Panc1 (cell line): ENCODE results near the gene LHFPL3. TPM values are rescaled to one million over a fixed set of nuclear protein-coding genes. Genes with fewer than 3 reads are reported as not detected.

Experiments used
- ATAC-seq: fragments of 200-7000 bp; cut with Tn5 transposase; 2 replicates; pipeline ENCODE4 v1.9.1; 2020; ENCODE audit warnings: mild to moderate bottlenecking, moderate library complexity
- BruUV-seq: library from RNA; stranded (reverse); fragments of 400-500 nt; replicated peaks from 2 replicates; lab custom pipeline; 2021; lab: Mats Ljungman, UMichigan
- CTCF ChIA-PET: fragments of 300-600 bp; sonication (Branson Sonifier 250); formaldehyde crosslinking; loops from one replicate; lab custom pipeline; 2022; ENCODE audit warnings: antibody characterized with exemption; lab: Charles Lee
- POLR2A ChIA-PET: fragments of 300-600 bp; sonication (Branson Sonifier 250); formaldehyde crosslinking; loops from one replicate; lab custom pipeline; 2022; ENCODE audit warnings: antibody characterized with exemption; lab: Charles Lee
- DNase-seq: peaks from one replicate; pipeline ENCODE4 v3.0.0-alpha.2; 2010; ENCODE audit warnings: low read depth, low spot score
- H3K27ac ChIP-seq: 2 replicates; pipeline ENCODE4 v1.5.1; 2011; ENCODE audit warnings: mild to moderate bottlenecking, low read length, inconsistent platforms
- H3K27me3 ChIP-seq: fragments of 200-500 bp; sonication (Bioruptor generic); 2 replicates; pipeline ENCODE4 v1.6.0; 2014; ENCODE audit warnings: low read length, inconsistent platforms; ENCODE audit not compliant: control insufficient read depth, insufficient read depth
- H3K36me3 ChIP-seq: fragments of 200-500 bp; sonication (Bioruptor generic); 2 replicates; pipeline ENCODE4 v1.5.1; 2014; ENCODE audit warnings: inconsistent platforms, mild to moderate bottlenecking, low read length, moderate library complexity; ENCODE audit not compliant: control insufficient read depth, insufficient read depth
- H3K4me1 ChIP-seq: 2 replicates; pipeline ENCODE4 v1.5.1; 2011; ENCODE audit warnings: inconsistent platforms, mild to moderate bottlenecking, low read length, moderate library complexity; ENCODE audit not compliant: control insufficient read depth, insufficient read depth
- H3K4me3 ChIP-seq, 2 experiments: 2 replicates each; pipeline ENCODE4 v1.5.1; 2011 to 2012; ENCODE audit warnings: low read depth in 2 of 2, low read length in 2 of 2, mild to moderate bottlenecking in 2 of 2, inconsistent platforms in 1 of 2, moderate library complexity in 1 of 2
- H3K9me3 ChIP-seq: fragments of 200-500 bp; sonication (Bioruptor generic); 2 replicates; pipeline ENCODE4 v1.5.1; 2014; ENCODE audit warnings: low read depth, mild to moderate bottlenecking, inconsistent platforms, low read length, moderate library complexity; ENCODE audit not compliant: control insufficient read depth, insufficient read depth
- CTCF ChIP-seq: fragments of 450-650 bp; IDR thresholded peaks from 2 replicates; pipeline ENCODE4 v1.5.1; 2017; ENCODE audit warnings: mild to moderate bottlenecking
- POLR2AphosphoS5 ChIP-seq: IDR thresholded peaks from 2 replicates; pipeline ENCODE4 v1.6.1; 2012; ENCODE audit warnings: mild to moderate bottlenecking, low read depth, low read length, moderate library complexity
- SIN3A ChIP-seq: IDR thresholded peaks from 2 replicates; pipeline ENCODE4 v1.6.1; 2012; ENCODE audit warnings: low read depth, mild to moderate bottlenecking, low read length, moderate library complexity, borderline replicate concordance; ENCODE audit not compliant: insufficient read depth
- TCF7L2 ChIP-seq: IDR thresholded peaks from 2 replicates; pipeline ENCODE4 v1.6.1; 2011; ENCODE audit warnings: mild to moderate bottlenecking, low read depth, low read length, inconsistent platforms
- in situ Hi-C: cut with HindIII; loops from 2 replicates; pipeline ENCODE4 v1.10.0; 2016; ENCODE audit warnings: low sequenced_read_pairs, low pct_unique_long_range_greater_than_20kb
- intact Hi-C: fragments of 100-400 bp; cut with micrococcal nuclease; formaldehyde crosslinking; loops from one replicate; pipeline ENCODE4 v1.10.0; 2022; ENCODE audit not compliant: unreplicated experiment
- total RNA-seq: library from RNA; stranded (reverse); gene quantifications from one replicate; pipeline ENCODE4 v1.2.1, GENCODE V29; 2021; ENCODE audit not compliant: unreplicated experiment
- TF ChIP-seq, protein P1 (sequence below), 2 experiments: IDR thresholded peaks; 2 replicates each; pipeline ENCODE4 v1.6.1; 2011 to 2012; ENCODE audit warnings: low read depth in 2 of 2, control low read depth in 1 of 2, low read length in 1 of 2, mild to moderate bottlenecking in 1 of 2, moderate library complexity in 1 of 2; ENCODE audit not compliant: insufficient read depth in 1 of 2

LHFPL3 gene
- total RNA-seq, 1 experiment from 2014 or later = not detected

- no peak for ATAC-seq
- no peaks in the 10 kb centered on the region; the same call in 1 of the 2 replicates for H3K27me3 ChIP-seq
- TF ChIP-seq CTCF (no peak), TCF7L2 (no peak), POLR2AphosphoS5 (no peak), SIN3A (no peak)
- TF ChIP-seq, protein P1, sequence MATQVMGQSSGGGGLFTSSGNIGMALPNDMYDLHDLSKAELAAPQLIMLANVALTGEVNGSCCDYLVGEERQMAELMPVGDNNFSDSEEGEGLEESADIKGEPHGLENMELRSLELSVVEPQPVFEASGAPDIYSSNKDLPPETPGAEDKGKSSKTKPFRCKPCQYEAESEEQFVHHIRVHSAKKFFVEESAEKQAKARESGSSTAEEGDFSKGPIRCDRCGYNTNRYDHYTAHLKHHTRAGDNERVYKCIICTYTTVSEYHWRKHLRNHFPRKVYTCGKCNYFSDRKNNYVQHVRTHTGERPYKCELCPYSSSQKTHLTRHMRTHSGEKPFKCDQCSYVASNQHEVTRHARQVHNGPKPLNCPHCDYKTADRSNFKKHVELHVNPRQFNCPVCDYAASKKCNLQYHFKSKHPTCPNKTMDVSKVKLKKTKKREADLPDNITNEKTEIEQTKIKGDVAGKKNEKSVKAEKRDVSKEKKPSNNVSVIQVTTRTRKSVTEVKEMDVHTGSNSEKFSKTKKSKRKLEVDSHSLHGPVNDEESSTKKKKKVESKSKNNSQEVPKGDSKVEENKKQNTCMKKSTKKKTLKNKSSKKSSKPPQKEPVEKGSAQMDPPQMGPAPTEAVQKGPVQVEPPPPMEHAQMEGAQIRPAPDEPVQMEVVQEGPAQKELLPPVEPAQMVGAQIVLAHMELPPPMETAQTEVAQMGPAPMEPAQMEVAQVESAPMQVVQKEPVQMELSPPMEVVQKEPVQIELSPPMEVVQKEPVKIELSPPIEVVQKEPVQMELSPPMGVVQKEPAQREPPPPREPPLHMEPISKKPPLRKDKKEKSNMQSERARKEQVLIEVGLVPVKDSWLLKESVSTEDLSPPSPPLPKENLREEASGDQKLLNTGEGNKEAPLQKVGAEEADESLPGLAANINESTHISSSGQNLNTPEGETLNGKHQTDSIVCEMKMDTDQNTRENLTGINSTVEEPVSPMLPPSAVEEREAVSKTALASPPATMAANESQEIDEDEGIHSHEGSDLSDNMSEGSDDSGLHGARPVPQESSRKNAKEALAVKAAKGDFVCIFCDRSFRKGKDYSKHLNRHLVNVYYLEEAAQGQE (IDR thresholded peaks at IDR 0.05; ENCODE audit: insufficient read depth in 1 of 2, low read depth in 2 of 2, low read length in 1 of 2) = no peak
- CTCF ChIA-PET = no interaction called here
- no TSS peak for BruUV-seq
- intact Hi-C loops (no loop called here), in situ Hi-C loops (no loop called here)
- no peaks in the 10 kb centered on the region for H3K9me3 ChIP-seq
- no peak for DNase-seq
- H3K4me3 ChIP-seq = no peak overlapping the region
- no peaks in the 10 kb centered on the region for H3K36me3 ChIP-seq
- POLR2A ChIA-PET = interaction anchor here (0.6 kb wide), 1 partner anchor 21 kb away, joined by 3 read pairs; no protein-coding TSS in a partner anchor
- no peak overlapping the region for H3K27ac ChIP-seq
- no peaks in the 10 kb centered on the region for H3K4me1 ChIP-seq
These were observed 567.3 kb downstream of the LHFPL3 start for GRCh38 chr7:104895522-104896236.

- POLR2A ChIA-PET = no interaction called here
- in situ Hi-C loops (no loop called here), intact Hi-C loops (no loop called here)
- CTCF ChIA-PET = no interaction called here
- no peaks in the 10 kb centered on the region for H3K9me3 ChIP-seq
- no peak for TF ChIP-seq CTCF
- TF ChIP-seq, protein P1 (IDR thresholded peaks at IDR 0.05; ENCODE audit: insufficient read depth in 1 of 2, low read depth in 2 of 2, low read length in 1 of 2) = no peak
- no peak for TF ChIP-seq SIN3A
- TF ChIP-seq POLR2AphosphoS5 = no peak
- TF ChIP-seq TCF7L2 = no peak
- no peaks in the 10 kb centered on the region; the same call in 1 of the 2 replicates for H3K27me3 ChIP-seq
- no TSS peak for BruUV-seq
- no peak overlapping the region for H3K27ac ChIP-seq
- H3K4me1 ChIP-seq = no peaks in the 10 kb centered on the region
- ATAC-seq = no peak
- H3K36me3 ChIP-seq = no peaks in the 10 kb centered on the region
- DNase-seq = no peak
- H3K4me3 ChIP-seq = no peak overlapping the region
These were observed 570.0 kb downstream of the LHFPL3 start for GRCh38 chr7:104898434-104898833.
